ENCODE results near the gene NRG3. TPM values are rescaled to one million over a fixed set of nuclear protein-coding genes. Genes with fewer than 3 reads are reported as not detected.

The NRG3 gene
- total RNA-seq, 1 experiment from 2014 or later = not detected

DNA sequence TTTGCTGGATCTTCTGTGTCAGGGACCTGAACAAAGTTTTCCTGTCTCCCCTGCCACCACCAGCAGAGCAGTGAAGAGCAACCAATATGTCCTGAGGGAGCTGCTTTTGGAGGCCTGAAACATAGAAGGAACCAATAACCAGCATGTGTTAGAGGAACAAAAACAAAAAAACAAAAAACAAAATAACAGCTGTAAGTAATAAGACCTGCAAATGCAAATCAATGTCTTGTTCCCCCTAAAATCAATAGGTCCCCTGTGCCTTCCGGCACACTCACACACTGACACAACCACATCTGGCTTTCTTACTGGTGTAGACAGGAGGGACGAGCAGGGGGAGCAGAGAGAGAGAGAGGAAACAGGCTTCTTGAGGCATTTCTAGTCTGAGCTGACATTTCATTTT, 94.1 kb downstream of the NRG3 start (continued):
- TF ChIP-seq SIN3A (IDR thresholded peaks at IDR 0.05; ENCODE audit: low read depth) (no peak), TCF7L2 (IDR thresholded peaks at IDR 0.05; ENCODE audit: borderline replicate concordance, extremely low read depth, insufficient read depth, insufficient read length) (no peak), FOSL1 (IDR thresholded peaks at IDR 0.05; ENCODE audit: low read depth) (no peak), ZNF274 (IDR thresholded peaks at IDR 0.05; ENCODE audit: low read depth, low read length) (no peak)

DNA sequence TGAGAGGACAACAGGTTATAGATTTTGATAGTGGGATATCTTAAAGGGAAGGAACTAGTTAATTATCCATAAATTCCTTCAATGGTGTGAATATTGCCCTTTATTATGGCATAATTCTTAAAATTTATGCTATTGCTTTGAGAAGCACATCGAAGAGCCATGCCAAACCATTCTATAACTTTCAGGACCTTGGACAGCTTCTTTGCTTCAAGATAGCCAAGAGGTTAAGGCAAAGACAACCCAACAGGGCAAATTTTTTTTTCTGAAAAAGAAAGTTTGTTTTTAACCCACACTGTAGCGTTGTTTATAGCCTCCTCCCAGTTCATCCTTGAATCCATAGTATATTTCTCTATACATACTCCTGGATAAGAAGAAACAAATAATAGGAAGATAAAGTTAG, 103.2 kb downstream of the NRG3 start:
- intact Hi-C loops (cut with micrococcal nuclease) = no loop called here
- Histone ChIP-seq H4K20me1 (ENCODE audit: insufficient read depth) (no peaks in the 10 kb centered on the region), H3K4me3 (replicated peaks in 1 of 2; ENCODE audit: low read depth in 1 of 2, low read length in 2 of 2) (no peak overlapping the region), H3K27me3 (ENCODE audit: insufficient read depth, low read length) (no peaks in the 10 kb centered on the region), H2AFZ (ENCODE audit: low read depth, low read length, poor library complexity, severe bottlenecking) (no peak overlapping the region), H3K9me3 (ENCODE audit: control insufficient read depth in 1 of 2, insufficient read depth in 1 of 2, low read depth in 1 of 2, low read length in 2 of 2) (peaks cover 0 to 9% of the 10 kb centered on the region in 2 experiments; a peak in 2 of 4 replicates), H3K36me3 (ENCODE audit: control insufficient read depth in 1 of 2, insufficient read depth in 2 of 2, low read length in 2 of 2) (no peaks in the 10 kb centered on the region), H3K9ac (ENCODE audit: low read length) (no peak overlapping the region), H3K4me1 (ENCODE audit: control insufficient read depth in 1 of 2, insufficient read depth in 2 of 2, low read length in 2 of 2) (no peaks in the 10 kb centered on the region), H3K79me2 (ENCODE audit: insufficient read depth, low read length) (no peaks in the 10 kb centered on the region), H3K27ac (ENCODE audit: low read depth, low read length) (no peak overlapping the region), H3K4me2 (ENCODE audit: low read length) (no peak overlapping the region), H3K9me2 (ENCODE audit: insufficient read depth) (no peaks in the 10 kb centered on the region)
- ATAC-seq (no peak), DNase-seq (ENCODE audit: low read depth, low spot score) (no peak)
- BruUV-seq (replicated peaks) = no TSS peak
- TF ChIP-seq, protein P1, sequence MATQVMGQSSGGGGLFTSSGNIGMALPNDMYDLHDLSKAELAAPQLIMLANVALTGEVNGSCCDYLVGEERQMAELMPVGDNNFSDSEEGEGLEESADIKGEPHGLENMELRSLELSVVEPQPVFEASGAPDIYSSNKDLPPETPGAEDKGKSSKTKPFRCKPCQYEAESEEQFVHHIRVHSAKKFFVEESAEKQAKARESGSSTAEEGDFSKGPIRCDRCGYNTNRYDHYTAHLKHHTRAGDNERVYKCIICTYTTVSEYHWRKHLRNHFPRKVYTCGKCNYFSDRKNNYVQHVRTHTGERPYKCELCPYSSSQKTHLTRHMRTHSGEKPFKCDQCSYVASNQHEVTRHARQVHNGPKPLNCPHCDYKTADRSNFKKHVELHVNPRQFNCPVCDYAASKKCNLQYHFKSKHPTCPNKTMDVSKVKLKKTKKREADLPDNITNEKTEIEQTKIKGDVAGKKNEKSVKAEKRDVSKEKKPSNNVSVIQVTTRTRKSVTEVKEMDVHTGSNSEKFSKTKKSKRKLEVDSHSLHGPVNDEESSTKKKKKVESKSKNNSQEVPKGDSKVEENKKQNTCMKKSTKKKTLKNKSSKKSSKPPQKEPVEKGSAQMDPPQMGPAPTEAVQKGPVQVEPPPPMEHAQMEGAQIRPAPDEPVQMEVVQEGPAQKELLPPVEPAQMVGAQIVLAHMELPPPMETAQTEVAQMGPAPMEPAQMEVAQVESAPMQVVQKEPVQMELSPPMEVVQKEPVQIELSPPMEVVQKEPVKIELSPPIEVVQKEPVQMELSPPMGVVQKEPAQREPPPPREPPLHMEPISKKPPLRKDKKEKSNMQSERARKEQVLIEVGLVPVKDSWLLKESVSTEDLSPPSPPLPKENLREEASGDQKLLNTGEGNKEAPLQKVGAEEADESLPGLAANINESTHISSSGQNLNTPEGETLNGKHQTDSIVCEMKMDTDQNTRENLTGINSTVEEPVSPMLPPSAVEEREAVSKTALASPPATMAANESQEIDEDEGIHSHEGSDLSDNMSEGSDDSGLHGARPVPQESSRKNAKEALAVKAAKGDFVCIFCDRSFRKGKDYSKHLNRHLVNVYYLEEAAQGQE (IDR thresholded peaks at IDR 0.05; ENCODE audit: low read depth) = peak; percentile 53
- TF ChIP-seq SRF (IDR thresholded peaks at IDR 0.05; ENCODE audit: low read depth) = no peak
- ChIA-PET CTCF (no interaction called here), POLR2A (no interaction called here), RAD21 (ENCODE audit: low non-redundant PET in 1 of 2, low total read pairs in 2 of 2, uncharacterized antibody in 2 of 2, unreplicated experiment in 2 of 2) (no interaction called here)
